SIG-M5 treated with dmso at 0.1 percent for 504 hours (cell line): Measurements from ENCODE around the gene PPP1R3D.
A peak's percentile ranks its signal among the peaks of the same experiment; 100 is the strongest.

Experiments
- DNase-seq: peaks from one replicate; lab custom pipeline; 2025; ENCODE audit not compliant: unreplicated experiment; lab: John Stamatoyannopoulos, UW

Gene PPP1R3D

GRCh38 chr20:59948828-59949720, 9.0 kb upstream of the PPP1R3D start:
- DNase-seq: peak; percentile 76

GRCh38 chr20:59948212-59948611, 8.1 kb upstream of the PPP1R3D start:
- peak; percentile 53 for DNase-seq

- no peak for DNase-seq
Observed at GRCh38 chr20:59947376-59947775, 7.3 kb upstream of the PPP1R3D start.

DNA sequence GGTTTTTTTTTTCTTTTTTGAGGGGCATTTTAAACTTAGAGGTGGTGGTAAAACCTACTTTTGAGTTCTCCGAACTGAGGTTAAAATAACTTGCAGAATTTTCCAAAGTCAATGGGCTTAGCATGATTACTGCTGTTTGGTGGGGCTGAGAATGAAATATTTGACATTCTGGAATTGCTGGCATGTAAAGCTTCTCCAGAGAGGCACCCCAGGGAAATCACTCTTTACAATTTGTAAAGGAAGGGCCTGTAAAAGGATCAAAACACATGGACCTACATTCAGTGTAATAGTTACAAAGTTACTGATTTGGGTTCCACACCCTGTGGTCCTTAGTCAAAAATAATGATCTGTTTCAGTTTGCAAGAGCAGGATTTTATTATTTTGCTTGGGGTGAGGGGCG, 5.6 kb upstream of the PPP1R3D start:
- no peak for DNase-seq

GRCh38 chr20:59945175-59945574, 5.1 kb upstream of the PPP1R3D start:
- DNase-seq: no peak

- DNase-seq: no peak
Observed at GRCh38 chr20:59944726-59945125, 4.6 kb upstream of the PPP1R3D start.

DNA sequence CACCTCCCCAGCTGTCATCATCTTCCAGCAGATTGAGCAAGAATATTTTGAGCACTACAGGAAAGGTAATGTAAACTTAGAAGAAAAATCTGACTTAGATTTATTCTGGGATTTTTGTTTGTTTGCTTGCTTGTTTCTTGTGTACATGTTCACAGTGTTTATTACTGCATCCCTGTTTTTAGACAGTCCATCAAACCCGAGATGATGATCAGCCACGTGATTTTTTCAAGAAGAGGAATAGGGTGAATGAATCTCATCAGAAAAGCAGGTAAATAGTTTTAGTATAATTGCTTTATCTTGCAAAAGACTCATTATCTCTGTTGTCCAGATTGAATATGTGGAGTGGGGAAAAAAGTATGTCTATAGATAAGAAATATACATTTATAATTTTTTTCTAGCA, 2.1 kb upstream of the PPP1R3D start:
- no peak for DNase-seq

DNA sequence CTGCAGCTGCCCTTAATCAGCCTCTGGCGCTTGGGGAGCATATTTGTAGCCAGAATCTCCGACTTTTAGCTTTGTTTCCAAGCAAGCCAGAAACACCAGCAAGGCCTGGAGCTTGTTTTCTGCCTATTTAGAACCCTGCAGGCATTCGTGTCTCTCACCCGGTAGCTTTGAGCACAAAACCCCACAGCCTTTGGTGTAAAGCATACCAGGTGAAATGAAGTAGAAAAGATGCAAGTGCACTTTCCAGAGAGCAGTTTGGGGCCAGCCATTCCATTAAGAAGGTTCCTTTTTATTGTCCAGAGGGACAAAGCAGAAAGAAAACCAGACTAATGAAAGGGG, 820 bp upstream of the PPP1R3D start:
- DNase-seq: no peak

DNA sequence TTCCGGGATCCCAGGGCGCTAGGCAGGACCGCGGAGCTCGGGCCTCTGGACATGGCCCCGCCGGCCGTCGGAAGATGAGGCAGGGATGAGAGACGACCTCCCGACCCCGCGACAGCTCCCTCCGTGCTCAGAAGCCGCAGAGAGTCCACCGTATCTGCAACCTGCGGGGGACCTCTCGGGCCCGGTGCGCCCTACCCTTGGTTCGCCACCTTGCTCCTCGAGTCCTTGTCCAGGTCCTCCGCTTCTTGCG, 301 bp downstream of the PPP1R3D start:
- no peak for DNase-seq

GRCh38 chr20:59939052-59939878, 840 bp downstream of the PPP1R3D start:
- DNase-seq: no peak

GRCh38 chr20:59938696-59939051, 1.4 kb downstream of the PPP1R3D start:
- no peak for DNase-seq

DNA sequence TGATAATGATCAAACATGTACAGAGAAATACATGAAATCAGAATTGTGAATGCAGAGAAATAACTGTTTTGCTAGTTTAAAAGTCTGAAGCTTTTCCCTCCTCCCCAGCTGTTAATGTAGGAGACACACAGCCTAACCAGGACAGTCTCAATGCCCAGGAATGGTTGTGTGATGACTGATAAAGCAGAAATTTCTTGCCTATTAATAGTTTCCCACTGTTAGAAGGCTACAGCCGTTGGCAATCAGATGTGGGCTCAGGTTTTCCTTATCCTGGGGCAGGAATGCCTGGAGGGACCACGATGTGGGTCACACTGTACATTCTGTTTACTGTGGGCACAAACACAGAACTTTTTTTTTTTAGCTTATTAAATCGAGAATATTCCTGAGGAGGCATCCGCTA, 1.9 kb downstream of the PPP1R3D start:
- no peak for DNase-seq

DNA sequence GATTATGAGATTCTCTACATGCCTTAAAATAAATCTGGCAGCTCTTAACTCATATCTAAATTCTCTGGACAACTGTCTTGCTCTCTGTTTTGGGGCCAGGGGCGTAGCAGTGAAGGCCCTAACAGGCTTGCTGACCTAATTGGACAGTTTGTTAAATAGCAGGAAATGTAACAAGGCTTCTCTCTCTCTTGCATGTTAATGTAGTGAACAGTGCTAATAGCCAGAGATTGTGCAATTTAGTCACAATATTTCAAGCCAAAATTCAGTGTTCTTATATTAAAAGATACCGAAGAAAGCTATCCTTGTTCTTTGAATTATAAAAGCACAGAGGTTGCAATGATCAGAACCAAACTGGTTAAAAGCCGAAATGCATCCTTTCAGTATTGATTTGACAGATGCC, 3.0 kb downstream of the PPP1R3D start:
- DNase-seq: no peak

GRCh38 chr20:59936409-59936808, 3.7 kb downstream of the PPP1R3D start:
- no peak for DNase-seq

GRCh38 chr20:59935457-59936185, 4.5 kb downstream of the PPP1R3D start:
- no peak for DNase-seq

DNA sequence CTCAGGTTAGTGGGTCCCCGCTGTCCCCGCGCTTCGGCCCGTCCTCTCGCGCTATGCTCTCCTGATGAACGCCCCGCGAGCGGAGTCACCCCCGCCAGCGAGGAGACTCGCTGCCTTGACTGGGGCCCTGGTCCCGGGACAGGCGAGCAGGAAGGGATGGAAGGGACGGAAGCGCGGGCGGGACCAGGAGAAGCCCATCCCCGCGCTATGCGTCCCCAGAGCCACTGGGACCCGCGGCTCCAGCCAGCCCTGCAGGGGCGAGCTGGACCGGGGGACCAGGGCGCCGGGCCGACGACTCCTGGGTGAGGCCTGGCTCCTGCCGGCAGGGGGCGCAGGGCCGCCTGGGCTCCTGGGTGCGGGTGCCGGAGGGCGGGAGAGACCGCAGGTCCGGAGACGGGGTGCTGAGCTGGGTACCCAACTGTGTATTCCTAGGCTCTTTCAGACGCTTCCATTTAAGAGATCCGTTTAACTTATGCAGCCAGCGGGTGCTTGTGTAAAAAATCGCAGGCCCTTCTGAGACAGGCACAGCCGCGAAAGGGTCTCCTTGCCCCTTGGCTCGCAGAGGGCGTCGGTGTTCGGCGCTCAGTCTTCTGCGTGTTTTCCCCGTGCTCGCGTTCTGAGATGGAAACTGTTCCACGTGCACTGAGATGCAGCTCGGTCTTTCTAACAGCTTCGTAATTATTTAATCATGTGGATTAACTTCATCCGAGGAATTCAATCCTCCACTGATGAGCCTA, 6.1 kb downstream of the PPP1R3D start:
- peak; percentile 60 for DNase-seq

DNA sequence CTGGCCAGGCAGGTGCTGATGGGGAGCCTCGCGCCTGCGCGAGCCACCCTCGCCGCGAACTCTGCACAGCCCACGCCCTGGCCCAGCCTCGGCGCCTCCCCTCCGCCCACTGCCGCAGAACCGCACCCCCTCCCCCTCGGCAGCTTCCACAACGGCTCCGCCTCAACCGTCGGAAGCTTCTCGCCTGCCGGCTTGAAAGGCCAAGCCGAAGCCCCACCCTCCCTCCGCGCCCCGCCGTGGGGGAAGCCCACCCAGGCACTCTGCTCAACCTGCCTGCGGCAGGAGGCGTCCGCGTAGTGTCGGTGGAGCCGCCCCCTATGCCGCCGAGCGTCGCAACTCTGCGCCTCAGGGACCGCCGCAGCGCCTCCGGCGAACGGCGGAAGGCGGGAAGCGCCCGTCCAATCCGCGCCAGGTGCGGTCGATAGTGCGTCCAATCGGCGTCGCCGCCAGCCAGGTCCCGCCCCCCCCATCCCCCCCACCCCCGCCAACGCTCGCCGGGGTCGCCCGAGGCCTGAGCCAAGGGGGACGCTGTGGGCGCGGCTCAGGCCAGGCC, 6.7 kb downstream of the PPP1R3D start, which contains the start of gene SYCP2:
SYCP2 (minus strand) TSS at position 342 of the 553 bp plus-strand sequence. CDS start 11,224 bp downstream, outside the sequence.
- no peak for DNase-seq

GRCh38 chr20:59932616-59933295, 7.3 kb downstream of the PPP1R3D start:
- no peak for DNase-seq

- DNase-seq: no peak
Observed at GRCh38 chr20:59931511-59932312, 8.4 kb downstream of the PPP1R3D start.
